Stomach (tissue), 4 donors: ENCODE data around the gene SLC28A3.
"Not testable (repeated sequence)": the region's sequence is repeated elsewhere in the genome, so short reads cannot be mapped to it uniquely, and the experiment has no call there.

ENCODE experiments used
- EP300 ChIP-seq: sonication (generic); formaldehyde crosslinking; IDR thresholded peaks from one replicate; pipeline ENCODE4 v1.6.1; 2017; ENCODE audit warnings: antibody characterized with exemption
- POLR2A ChIP-seq, 4 donors: fragments of 450-650 bp; IDR thresholded peaks; one replicate each; pipeline ENCODE4 v1.6.1; 2016; ENCODE audit warnings: antibody characterized with exemption in 4 of 4, control low read depth in 2 of 4, mild to moderate bottlenecking in 1 of 4, moderate library complexity in 1 of 4
- POLR2AphosphoS5 ChIP-seq, 3 donors: sonication (generic); formaldehyde crosslinking; IDR thresholded peaks; one replicate each; pipeline ENCODE4 v1.6.1; 2016; ENCODE audit warnings: antibody characterized with exemption in 3 of 3
- TF ChIP-seq, protein P1 (sequence below), 7 experiments: fragments of 450-650 bp in 4 of 7; fragments of 200-600 bp in 3 of 7; sonication (generic) in 3 of 7; IDR thresholded peaks; one replicate each; pipeline ENCODE4 v1.5.1; 2016 to 2019; ENCODE audit warnings: antibody characterized with exemption in 7 of 7, control low read depth in 2 of 7, mild to moderate bottlenecking in 1 of 7

DNA sequence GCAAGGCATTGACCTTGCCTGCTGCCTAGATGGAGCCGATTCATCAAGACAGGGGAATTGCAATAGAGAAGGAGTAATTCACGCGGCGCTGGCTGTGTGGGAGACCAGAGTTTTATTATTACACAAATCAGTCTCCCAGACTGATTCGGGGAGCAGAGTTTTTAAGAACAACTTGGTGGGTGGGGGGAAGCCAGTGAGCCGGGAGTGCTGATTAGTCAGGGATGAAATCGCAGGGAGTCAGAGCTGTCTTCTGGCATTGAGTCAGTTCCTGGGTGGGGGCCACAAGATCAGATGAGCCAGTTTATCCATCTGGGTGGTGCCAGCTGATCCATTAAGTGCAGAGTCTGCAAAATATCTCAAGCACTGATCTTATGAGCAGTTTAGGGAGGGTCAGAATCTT, 49.7 kb upstream of the SLC28A3 start:
- TF ChIP-seq, protein P1, sequence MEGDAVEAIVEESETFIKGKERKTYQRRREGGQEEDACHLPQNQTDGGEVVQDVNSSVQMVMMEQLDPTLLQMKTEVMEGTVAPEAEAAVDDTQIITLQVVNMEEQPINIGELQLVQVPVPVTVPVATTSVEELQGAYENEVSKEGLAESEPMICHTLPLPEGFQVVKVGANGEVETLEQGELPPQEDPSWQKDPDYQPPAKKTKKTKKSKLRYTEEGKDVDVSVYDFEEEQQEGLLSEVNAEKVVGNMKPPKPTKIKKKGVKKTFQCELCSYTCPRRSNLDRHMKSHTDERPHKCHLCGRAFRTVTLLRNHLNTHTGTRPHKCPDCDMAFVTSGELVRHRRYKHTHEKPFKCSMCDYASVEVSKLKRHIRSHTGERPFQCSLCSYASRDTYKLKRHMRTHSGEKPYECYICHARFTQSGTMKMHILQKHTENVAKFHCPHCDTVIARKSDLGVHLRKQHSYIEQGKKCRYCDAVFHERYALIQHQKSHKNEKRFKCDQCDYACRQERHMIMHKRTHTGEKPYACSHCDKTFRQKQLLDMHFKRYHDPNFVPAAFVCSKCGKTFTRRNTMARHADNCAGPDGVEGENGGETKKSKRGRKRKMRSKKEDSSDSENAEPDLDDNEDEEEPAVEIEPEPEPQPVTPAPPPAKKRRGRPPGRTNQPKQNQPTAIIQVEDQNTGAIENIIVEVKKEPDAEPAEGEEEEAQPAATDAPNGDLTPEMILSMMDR (IDR thresholded peaks at IDR 0.05): not testable (repeated sequence)
- TF ChIP-seq POLR2AphosphoS5 (IDR thresholded peaks at IDR 0.05); POLR2A (IDR thresholded peaks at IDR 0.05); EP300: not testable (repeated sequence)
